ENCODE measurements around the gene MYL6. TPM values are rescaled to one million over a fixed set of nuclear protein-coding genes. Genes with fewer than 3 reads are reported as not detected.
A peak's percentile ranks its signal among the peaks of the same experiment; 100 is the strongest.

The MYL6 gene
- polyA plus RNA-seq, 3 donors from 2014 or later, result 2,998 to 5,712 (median 4,230) TPM

- no peak for DNase-seq
- peaks cover 2 to 4% (median 2%) of the 10 kb centered on the region in 3 donors for H3K27me3 Mint-ChIP-seq (ENCODE audit: low read depth in 3 of 3)
- peak overlapping the region in 2 of 6 donors; percentile 12 to 53 for H3K27ac Mint-ChIP-seq
- H3K4me3 Mint-ChIP-seq, result no peak overlapping the region
- no peaks in the 10 kb centered on the region for H3K9me3 Mint-ChIP-seq
- H3K4me1 Mint-ChIP-seq, result peaks cover 7 to 22% of the 10 kb centered on the region in 2 donors
- peaks cover 33 to 58% (median 37%) of the 10 kb centered on the region in 3 donors for H3K36me3 Mint-ChIP-seq
Measured at GRCh38 chr12:56141946-56142784, 16.0 kb upstream of the MYL6 start.

DNA sequence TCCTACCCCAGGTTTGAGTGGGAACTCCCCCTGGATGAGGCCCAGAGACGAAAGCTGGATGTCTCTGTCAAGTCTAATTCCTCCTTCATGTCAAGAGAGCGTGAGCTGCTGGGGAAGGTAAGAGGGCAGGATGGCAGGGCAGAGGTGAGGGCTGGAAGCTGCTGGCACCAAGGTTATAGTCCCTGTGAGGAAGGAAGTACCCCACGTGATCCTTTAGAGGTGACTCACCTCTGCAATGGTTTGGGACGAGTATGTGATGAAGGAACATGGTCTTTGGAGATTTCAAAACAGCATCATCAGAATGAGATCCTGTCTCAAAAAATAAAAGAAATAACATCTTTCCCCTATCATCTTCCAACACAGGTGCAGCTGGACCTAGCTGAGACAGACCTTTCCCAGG lies 14.9 kb upstream of the MYL6 start:
- Mint-ChIP-seq H3K27me3 (ENCODE audit: low read depth in 3 of 3) (peaks cover 2 to 4% (median 2%) of the 10 kb centered on the region in 3 donors), H3K36me3 (peaks cover 29 to 48% (median 32%) of the 10 kb centered on the region in 3 donors), H3K9me3 (no peaks in the 10 kb centered on the region), H3K4me3 (no peak overlapping the region), H3K4me1 (peaks cover 7 to 22% of the 10 kb centered on the region in 2 donors), H3K27ac (peak overlapping the region in 5 of 6 donors; percentile 9 to 72 (median 25))
- DNase-seq, result no peak

- Mint-ChIP-seq H3K36me3 (peaks cover 23 to 42% (median 26%) of the 10 kb centered on the region in 3 donors), H3K27me3 (ENCODE audit: low read depth in 3 of 3) (peaks cover 2 to 4% (median 2%) of the 10 kb centered on the region in 3 donors), H3K4me3 (no peak overlapping the region), H3K27ac (peak overlapping the region in 5 of 6 donors; percentile 9 to 72 (median 39)), H3K9me3 (no peaks in the 10 kb centered on the region), H3K4me1 (peaks cover 2 to 17% of the 10 kb centered on the region in 2 donors)
- no peak for DNase-seq
Measured at GRCh38 chr12:56143870-56144269, 14.3 kb upstream of the MYL6 start.

GRCh38 chr12:56145217-56145616 lies 12.9 kb upstream of the MYL6 start:
- Mint-ChIP-seq H3K27me3 (ENCODE audit: low read depth in 3 of 3) (peaks cover 2 to 4% (median 2%) of the 10 kb centered on the region in 3 donors), H3K9me3 (no peaks in the 10 kb centered on the region), H3K36me3 (peaks cover 19 to 36% (median 25%) of the 10 kb centered on the region in 3 donors), H3K4me1 (peaks cover 1 to 14% of the 10 kb centered on the region in 2 donors), H3K27ac (peak overlapping the region in 2 of 6 donors; percentile 34 to 50), H3K4me3 (no peak overlapping the region)
- DNase-seq, result no peak

GRCh38 chr12:56146492-56147460 lies 11.4 kb upstream of the MYL6 start:
- peak overlapping the region in 3 of 6 donors; percentile 2 to 59 (median 48) for H3K27ac Mint-ChIP-seq
- DNase-seq, result no peak
- peaks cover 11 to 26% (median 14%) of the 10 kb centered on the region in 3 donors for H3K36me3 Mint-ChIP-seq
- peaks cover 5 to 6% (median 6%) of the 10 kb centered on the region in 3 donors for H3K27me3 Mint-ChIP-seq (ENCODE audit: low read depth in 3 of 3)
- H3K4me3 Mint-ChIP-seq, result no peak overlapping the region
- no peaks in the 10 kb centered on the region for H3K9me3 Mint-ChIP-seq
- H3K4me1 Mint-ChIP-seq, result peaks cover 14 to 18% of the 10 kb centered on the region in 2 donors

DNA sequence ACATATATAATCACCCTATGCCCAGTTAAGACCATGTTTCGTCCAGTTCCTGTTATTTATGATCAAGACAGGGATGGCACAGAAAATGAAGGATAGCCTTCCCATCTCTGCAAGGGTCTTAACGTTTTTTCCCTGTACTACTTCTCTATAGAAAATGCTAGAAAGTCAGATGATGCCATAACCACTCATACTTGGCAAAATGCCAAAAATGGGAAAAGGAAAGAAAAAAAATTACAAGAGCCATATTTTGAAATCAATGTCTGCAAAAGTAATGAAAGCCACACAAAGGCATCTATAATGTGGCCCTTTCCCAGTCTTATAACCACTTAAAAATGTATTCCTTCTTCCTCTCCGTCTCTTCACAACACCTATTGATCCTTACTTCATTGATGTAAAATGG lies 7.6 kb upstream of the MYL6 start:
- H3K27me3 Mint-ChIP-seq (ENCODE audit: low read depth in 3 of 3), result peaks cover 3 to 18% (median 6%) of the 10 kb centered on the region in 3 donors
- no peaks in the 10 kb centered on the region for H3K9me3 Mint-ChIP-seq
- no peak for DNase-seq
- peaks cover 28 to 30% of the 10 kb centered on the region in 2 donors for H3K4me1 Mint-ChIP-seq
- peak overlapping the region; percentile 90 to 98 (median 96) for H3K27ac Mint-ChIP-seq
- H3K4me3 Mint-ChIP-seq, result peak overlapping the region in 4 of 5 donors; percentile 19 to 92 (median 76)
- H3K36me3 Mint-ChIP-seq, result no peaks in the 10 kb centered on the region

DNA sequence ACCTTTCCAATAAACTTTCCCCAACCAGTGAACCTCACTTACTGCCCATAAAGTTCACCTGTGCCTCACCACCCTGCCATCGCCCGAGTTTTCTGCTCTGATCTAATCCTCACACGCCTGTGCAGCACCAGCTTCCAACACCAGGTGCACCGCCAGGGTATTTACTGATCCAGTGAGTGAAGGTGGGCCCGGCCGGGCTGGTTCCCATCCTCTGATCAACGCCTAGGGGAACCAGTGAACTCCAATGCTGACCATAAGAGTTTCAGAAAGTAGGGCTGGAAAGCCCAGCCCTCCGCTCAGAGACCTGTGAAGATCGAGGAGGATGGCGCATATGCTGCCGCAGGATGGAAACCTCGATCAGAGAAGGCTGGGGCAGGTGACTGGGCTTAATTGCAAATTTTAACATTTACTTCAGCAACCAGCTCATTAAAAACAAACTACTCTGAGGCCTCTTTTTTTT lies 6.5 kb upstream of the MYL6 start:
- Mint-ChIP-seq H3K27ac (peak overlapping the region; percentile 90 to 98 (median 96)), H3K4me1 (peaks cover 30 to 33% of the 10 kb centered on the region in 2 donors), H3K36me3 (no peaks in the 10 kb centered on the region), H3K27me3 (ENCODE audit: low read depth in 3 of 3) (peaks cover 3 to 20% (median 5%) of the 10 kb centered on the region in 3 donors), H3K4me3 (peak overlapping the region; percentile 89 to 94 (median 92)), H3K9me3 (no peaks in the 10 kb centered on the region)
- DNase-seq, result peak; percentile 38 to 50 (median 47)

- peak; percentile 87 to 88 (median 87) for DNase-seq
- H3K36me3 Mint-ChIP-seq, result no peaks in the 10 kb centered on the region
- no peaks in the 10 kb centered on the region for H3K9me3 Mint-ChIP-seq
- peak within 1 kb of the TSS; percentile 89 to 94 (median 92) for H3K4me3 Mint-ChIP-seq
- peak within 1 kb of the TSS; percentile 90 to 98 (median 96) for H3K27ac Mint-ChIP-seq
- H3K4me1 Mint-ChIP-seq, result peaks cover 33 to 36% of the 10 kb centered on the region in 2 donors
- H3K27me3 Mint-ChIP-seq (ENCODE audit: low read depth in 3 of 3), result peaks cover 5 to 20% (median 5%) of the 10 kb centered on the region in 3 donors
Measured at GRCh38 chr12:56152132-56152755, 5.9 kb upstream of the MYL6 start, which contains the start of gene MYL6B. Gene MYL6B (plus strand): TSS chr12:56152587. CDS start chr12:56153919, 1,332 bp downstream.

GRCh38 chr12:56152756-56153677 lies 5.1 kb upstream of the MYL6 start:
- peak overlapping the region; percentile 89 to 94 (median 92) for H3K4me3 Mint-ChIP-seq
- peaks cover 5 to 20% (median 6%) of the 10 kb centered on the region in 3 donors for H3K27me3 Mint-ChIP-seq (ENCODE audit: low read depth in 3 of 3)
- H3K9me3 Mint-ChIP-seq, result no peaks in the 10 kb centered on the region
- H3K36me3 Mint-ChIP-seq, result no peaks in the 10 kb centered on the region
- peaks cover 39 to 44% of the 10 kb centered on the region in 2 donors for H3K4me1 Mint-ChIP-seq
- peak overlapping the region; percentile 90 to 98 (median 96) for H3K27ac Mint-ChIP-seq
- no peak for DNase-seq

DNA sequence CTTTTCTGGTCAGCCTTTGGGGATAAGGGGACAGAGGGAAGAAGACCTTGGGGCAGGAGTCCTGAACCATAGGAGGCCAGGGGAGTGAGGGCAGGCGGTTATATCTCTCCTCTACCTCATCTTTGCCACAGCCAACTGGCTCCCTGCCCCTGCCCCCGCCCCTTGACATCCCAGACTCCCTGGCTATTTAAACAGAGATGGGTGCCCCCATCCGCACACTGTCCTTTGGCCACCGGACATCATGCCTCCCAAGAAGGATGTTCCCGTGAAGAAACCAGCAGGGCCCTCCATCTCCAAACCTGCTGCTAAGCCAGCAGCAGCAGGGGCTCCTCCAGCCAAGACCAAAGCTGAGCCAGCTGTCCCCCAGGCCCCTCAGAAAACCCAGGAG lies 4.5 kb upstream of the MYL6 start:
- H3K4me1 Mint-ChIP-seq, result peaks cover 41 to 49% of the 10 kb centered on the region in 2 donors
- H3K27me3 Mint-ChIP-seq (ENCODE audit: low read depth in 3 of 3), result peaks cover 8 to 25% (median 10%) of the 10 kb centered on the region in 3 donors
- peak overlapping the region in 2 of 5 donors; percentile 92 to 94 for H3K4me3 Mint-ChIP-seq
- no peaks in the 10 kb centered on the region for H3K9me3 Mint-ChIP-seq
- no peaks in the 10 kb centered on the region for H3K36me3 Mint-ChIP-seq
- DNase-seq, result no peak
- H3K27ac Mint-ChIP-seq, result peak overlapping the region in 2 of 6 donors; percentile 28 to 98

DNA sequence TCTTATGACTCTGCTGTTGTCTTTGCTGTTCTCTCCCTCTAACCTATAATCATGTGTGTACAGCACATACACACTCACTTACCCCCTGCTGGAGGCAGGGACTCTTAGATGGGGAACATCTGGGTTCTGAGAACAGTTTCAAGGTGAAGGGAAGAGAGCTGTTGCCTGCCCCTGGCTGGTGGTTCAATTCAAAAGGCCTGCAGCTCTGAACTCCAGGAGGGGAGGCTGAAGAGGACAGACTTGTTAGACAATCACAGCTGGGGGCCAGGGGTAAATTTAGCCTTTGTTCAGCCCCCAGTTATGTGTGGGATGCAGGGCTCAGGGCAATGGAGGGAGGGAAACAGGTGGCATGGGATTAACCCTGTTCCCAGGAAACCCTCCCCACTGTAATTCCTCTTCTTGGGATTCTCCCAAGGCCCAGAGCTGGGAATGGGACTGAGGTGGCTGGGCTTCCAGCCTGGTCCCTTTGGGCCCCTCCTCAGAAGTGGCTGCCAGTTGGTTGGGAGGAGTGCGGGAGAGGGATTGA lies 3.9 kb upstream of the MYL6 start:
- Mint-ChIP-seq H3K27ac (peak overlapping the region in 1 of 6 donors; percentile 59), H3K4me3 (peak overlapping the region in 1 of 5 donors; percentile 4), H3K4me1 (peaks cover 47 to 56% of the 10 kb centered on the region in 2 donors)

DNA sequence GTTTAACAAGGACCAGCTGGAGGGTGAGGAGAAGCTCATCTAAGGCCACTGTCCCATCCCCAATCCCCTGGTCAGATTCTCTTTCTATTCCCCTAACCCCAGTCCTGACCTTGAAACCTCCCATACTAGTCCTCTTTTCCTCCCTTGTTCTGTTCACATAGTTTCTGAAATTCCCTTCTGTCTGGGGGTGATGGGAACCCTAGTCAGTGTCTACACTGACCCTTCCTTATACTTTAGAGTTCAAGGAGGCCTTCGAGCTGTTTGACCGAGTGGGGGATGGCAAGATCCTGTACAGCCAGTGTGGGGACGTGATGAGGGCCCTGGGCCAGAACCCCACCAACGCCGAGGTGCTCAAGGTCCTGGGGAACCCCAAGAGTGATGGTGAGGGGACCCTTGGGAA lies 3.3 kb upstream of the MYL6 start:
- Mint-ChIP-seq H3K4me3 (peak overlapping the region in 3 of 5 donors; percentile 7 to 19 (median 11)), H3K27me3 (ENCODE audit: low read depth in 3 of 3) (peaks cover 8 to 31% (median 13%) of the 10 kb centered on the region in 3 donors), H3K4me1 (peaks cover 52 to 61% of the 10 kb centered on the region in 2 donors), H3K27ac (no peak overlapping the region), H3K36me3 (peaks cover under 1 to 2% (median 2%) of the 10 kb centered on the region in 3 donors), H3K9me3 (no peaks in the 10 kb centered on the region)
- no peak for DNase-seq

More for the DNA sequence above, 3.9 kb upstream of the MYL6 start:
- H3K9me3 Mint-ChIP-seq, result no peaks in the 10 kb centered on the region
- H3K36me3 Mint-ChIP-seq, result no peaks in the 10 kb centered on the region
- H3K27me3 Mint-ChIP-seq (ENCODE audit: low read depth in 3 of 3), result peaks cover 8 to 29% (median 12%) of the 10 kb centered on the region in 3 donors
- no peak for DNase-seq

All from immature natural killer cell (primary cell).